H1 (cell line): Measurements from ENCODE around the gene AKR1C3. TPM values are rescaled to one million over a fixed set of nuclear protein-coding genes. Genes with fewer than 3 reads are reported as not detected.

Experiments used
- CTCF ChIA-PET: fragments of 300-600 bp; sonication (Branson Sonifier 250); formaldehyde crosslinking; loops from one replicate; lab custom pipeline; 2021; ENCODE audit not compliant: partially characterized antibody; lab: Charles Lee
- POLR2A ChIA-PET: fragments of 300-600 bp; sonication (Branson Sonifier 250); formaldehyde crosslinking; loops from one replicate; lab custom pipeline; 2021; ENCODE audit warnings: inconsistent platforms; ENCODE audit not compliant: partially characterized antibody; lab: Charles Lee
- DNase-seq, 2 experiments: peaks; one replicate each; pipeline versions ENCODE4 v3.0.0 to v3.0.0-alpha.2; 2010 to 2022; ENCODE audit warnings: low spot score in 2 of 2, low read depth in 1 of 2, mixed read lengths in 1 of 2
- FAIRE-seq: peaks from 2 replicates; lab custom pipeline; 2011; peaks lifted over from hg19 to GRCh38; lab: Jason Lieb, UNC
- H2AFZ ChIP-seq: 2 replicates; pipeline ENCODE4 v1.8.1; 2012; ENCODE audit warnings: low read length, inconsistent platforms
- H2AK5ac ChIP-seq: 2 replicates; pipeline ENCODE4 v1.6.1; 2013; ENCODE audit warnings: low read depth, low read length
- H2BK120ac ChIP-seq: replicated peaks from 2 replicates; pipeline ENCODE3; 2013; ENCODE audit warnings: low read depth, low read length, inconsistent platforms
- H2BK12ac ChIP-seq: 2 replicates; pipeline ENCODE4 v1.6.1; 2013; ENCODE audit warnings: low read depth, low read length
- H2BK15ac ChIP-seq: 2 replicates; pipeline ENCODE4 v1.6.1; 2013; ENCODE audit warnings: low read length
- H2BK20ac ChIP-seq: 2 replicates; pipeline ENCODE4 v1.6.1; 2013; ENCODE audit warnings: low read length
- H2BK5ac ChIP-seq: 2 replicates; pipeline ENCODE4 v1.6.1; 2013; ENCODE audit warnings: low read depth, low read length
- H3K14ac ChIP-seq: 2 replicates; pipeline ENCODE4 v1.6.1; 2013; ENCODE audit warnings: inconsistent platforms; ENCODE audit not compliant: insufficient read length
- H3K18ac ChIP-seq: 2 replicates; pipeline ENCODE4 v1.6.1; 2013; ENCODE audit warnings: low read length; ENCODE audit errors: extremely low read depth
- H3K23ac ChIP-seq: 2 replicates; pipeline ENCODE4 v1.6.1; 2013; ENCODE audit warnings: inconsistent platforms; ENCODE audit not compliant: insufficient read length
- H3K23me2 ChIP-seq: 2 replicates; pipeline ENCODE4 v1.6.1; 2013; ENCODE audit warnings: low read depth, low read length
- H3K27ac ChIP-seq: 2 replicates; pipeline ENCODE4 v1.6.1; 2011; ENCODE audit warnings: low read depth, low read length, inconsistent platforms
- H3K27me3 ChIP-seq, 4 experiments: replicated peaks in 1 of 4; 1 replicate in 1 of 4; 2 replicates in 3 of 4; pipeline versions ENCODE4 v1.6.1 to v1.8.1; 2011 to 2013; ENCODE audit warnings: low read length in 3 of 4, mild to moderate bottlenecking in 3 of 4, inconsistent platforms in 2 of 4, mixed read lengths in 2 of 4, moderate library complexity in 1 of 4; ENCODE audit not compliant: control insufficient read depth in 3 of 4, insufficient read depth in 3 of 4; ENCODE audit errors: extremely low read depth in 1 of 4
- H3K36me3 ChIP-seq, 4 experiments: 2 replicates each; pipeline versions ENCODE4 v1.6.1 to v1.8.1; 2011 to 2013; ENCODE audit warnings: mild to moderate bottlenecking in 4 of 4, low read length in 3 of 4, moderate library complexity in 2 of 4, control low read depth in 1 of 4, inconsistent platforms in 1 of 4; ENCODE audit not compliant: insufficient read depth in 4 of 4, control insufficient read depth in 2 of 4
- H3K4ac ChIP-seq: replicated peaks from 2 replicates; pipeline ENCODE3; 2013; ENCODE audit warnings: low read length, low read depth, mixed read lengths, inconsistent platforms; ENCODE audit not compliant: insufficient read length
- H3K4me1 ChIP-seq, 4 experiments: replicated peaks in 1 of 4; 1 replicate in 1 of 4; 2 replicates in 3 of 4; pipeline versions ENCODE4 v1.6.1 to v1.8.1; 2011 to 2013; ENCODE audit warnings: low read length in 3 of 4, inconsistent platforms in 2 of 4, mixed read lengths in 1 of 4; ENCODE audit not compliant: insufficient read depth in 4 of 4, control insufficient read depth in 3 of 4
- H3K4me2 ChIP-seq, 2 experiments: 2 replicates each; pipeline versions ENCODE4 v1.6.1 to v1.8.1; 2011 to 2013; ENCODE audit warnings: low read depth in 2 of 2, low read length in 2 of 2, control low read depth in 1 of 2, inconsistent platforms in 1 of 2, mild to moderate bottlenecking in 1 of 2; ENCODE audit not compliant: insufficient read depth in 1 of 2
- H3K4me3 ChIP-seq, 4 experiments: fragments of 200-600, 300-600 bp in 1 of 4; sonication (generic), shearing (Covaris generic), sonication (Bioruptor Twin) in 1 of 4; 2 replicates each; pipeline versions ENCODE4 v1.5.1 to v1.8.1; 2011 to 2016; ENCODE audit warnings: low read length in 4 of 4, low read depth in 3 of 4, control low read depth in 2 of 4, inconsistent platforms in 2 of 4, mild to moderate bottlenecking in 2 of 4, mixed read lengths in 1 of 4, moderate library complexity in 1 of 4; ENCODE audit not compliant: insufficient read depth in 2 of 4; ENCODE audit errors: extremely low read depth in 1 of 4
- H3K56ac ChIP-seq: replicated peaks from 2 replicates; pipeline ENCODE3; 2013; ENCODE audit warnings: low read depth, mild to moderate bottlenecking, mixed read lengths, low read length, inconsistent platforms; ENCODE audit not compliant: insufficient read length
- H3K79me1 ChIP-seq: 2 replicates; pipeline ENCODE4 v1.6.1; 2013; ENCODE audit warnings: low read depth, low read length, control low read depth
- H3K79me2 ChIP-seq, 2 experiments: 2 replicates each; pipeline versions ENCODE4 v1.6.1 to v1.8.1; 2012 to 2013; ENCODE audit warnings: low read length in 2 of 2, mild to moderate bottlenecking in 2 of 2, inconsistent platforms in 1 of 2; ENCODE audit not compliant: insufficient read depth in 2 of 2, control insufficient read depth in 1 of 2
- H3K9ac ChIP-seq, 4 experiments: replicated peaks in 1 of 4; 1 replicate in 1 of 4; 2 replicates in 3 of 4; pipeline versions ENCODE4 v1.6.1 to v1.8.1; 2011 to 2013; ENCODE audit warnings: low read depth in 3 of 4, low read length in 3 of 4, control low read depth in 2 of 4, mild to moderate bottlenecking in 2 of 4, moderate library complexity in 2 of 4, inconsistent platforms in 1 of 4; ENCODE audit errors: extremely low read depth in 1 of 4
- H3K9me3 ChIP-seq, 2 experiments: 2 replicates each; pipeline versions ENCODE4 v1.6.1 to v1.8.1; 2012 to 2013; ENCODE audit warnings: mild to moderate bottlenecking in 2 of 2, moderate library complexity in 2 of 2, control low read depth in 1 of 2, inconsistent platforms in 1 of 2, low read depth in 1 of 2, low read length in 1 of 2, mixed read lengths in 1 of 2; ENCODE audit not compliant: insufficient read depth in 2 of 2
- H4K20me1 ChIP-seq, 2 experiments: replicated peaks in 1 of 2; 2 replicates each; pipeline versions ENCODE3 to v1.8.1; 2011 to 2013; ENCODE audit warnings: inconsistent platforms in 2 of 2, low read length in 2 of 2, mild to moderate bottlenecking in 1 of 2; ENCODE audit not compliant: insufficient read depth in 2 of 2, control insufficient read depth in 1 of 2
- H4K5ac ChIP-seq: 2 replicates; pipeline ENCODE4 v1.6.1; 2013; ENCODE audit warnings: low read length, low read depth, mixed read lengths, inconsistent platforms; ENCODE audit not compliant: insufficient read length
- H4K8ac ChIP-seq: 2 replicates; pipeline ENCODE4 v1.8.0; 2013; ENCODE audit warnings: mild to moderate bottlenecking, moderate library complexity, low read length, inconsistent platforms; ENCODE audit not compliant: insufficient read depth; ENCODE audit errors: extremely low read depth
- H4K91ac ChIP-seq: replicated peaks from 2 replicates; pipeline ENCODE3; 2013; ENCODE audit warnings: low read length, mixed read lengths, inconsistent platforms; ENCODE audit not compliant: insufficient read length
- CBX5 ChIP-seq: fragments of 300-800, 300-1000 bp; sonication (generic); IDR thresholded peaks from 2 replicates; pipeline ENCODE4 v1.7.1; 2016; ENCODE audit warnings: antibody characterized with exemption, low read length, low read depth
- CREB1 ChIP-seq: IDR thresholded peaks from 2 replicates; pipeline ENCODE4 v1.6.1; 2012; ENCODE audit warnings: inconsistent platforms
- FOSL1 ChIP-seq: IDR thresholded peaks from 2 replicates; pipeline ENCODE4 v1.6.1; 2011; ENCODE audit warnings: mild to moderate bottlenecking, low read depth, low read length, moderate library complexity; ENCODE audit not compliant: insufficient read depth
- JUND ChIP-seq: IDR thresholded peaks from 2 replicates; pipeline ENCODE4 v1.6.1; 2011; ENCODE audit warnings: mild to moderate bottlenecking, improper control_type of control experiment, low read length
- POLR2AphosphoS5 ChIP-seq: IDR thresholded peaks from 2 replicates; pipeline ENCODE4 v1.6.1; 2011; ENCODE audit warnings: low read depth, low read length
- RXRA ChIP-seq: IDR thresholded peaks from 2 replicates; pipeline ENCODE4 v1.6.1; 2011; ENCODE audit warnings: low read depth, mild to moderate bottlenecking, low read length, moderate library complexity; ENCODE audit not compliant: insufficient read depth
- TBP ChIP-seq: IDR thresholded peaks from 2 replicates; pipeline ENCODE4 v1.6.1; 2011; ENCODE audit warnings: low read depth, low read length, improper control_type of control experiment
- WGBS, 2 experiments: shearing (Covaris generic) in 1 of 2; methylation state at CpG; one replicate each; pipeline versions ENCODE4 v1.1.6 to v1.1.7; 2013 to 2015; ENCODE audit warnings: low lambda C conversion rate in 2 of 2, mixed read lengths in 2 of 2, inconsistent platforms in 1 of 2, low coverage in 1 of 2, missing lambda C conversion rate in 1 of 2; ENCODE audit not compliant: insufficient replicate concordance in 2 of 2, insufficient coverage in 1 of 2, insufficient read length in 1 of 2; ENCODE audit errors: extremely low coverage in 1 of 2, missing lambda C conversion rate in 1 of 2; 5-methylcytosine and 5-hydroxymethylcytosine counted together
- polyA plus RNA-seq, 7 experiments: library from polyadenylated mRNA; depleted of rRNA in 3 of 7; stranded (reverse) in 5 of 7; unstranded in 2 of 7; fragments of >200 nt in 5 of 7; fragments of 200-250 nt in 2 of 7; gene quantifications; 1 replicate in 5 of 7; 2 replicates in 1 of 7; 4 replicates in 1 of 7; pipeline versions ENCODE4 v1.2.1 to v1.2.3, GENCODE V29; 2011 to 2013; ENCODE audit warnings: missing spikeins in 2 of 7, mixed read lengths in 2 of 7
- total RNA-seq: library from RNA; stranded (reverse); fragmentation: NEBNext Ultra II Directional; extraction: Animal tissue kit (Norgen Biotek cat#: 25700); gene quantifications from 2 replicates; pipeline ENCODE4 v1.2.1, GENCODE V29; 2021

The AKR1C3 gene
- total and polyA plus RNA-seq, 2 of the 8 experiments (the other 6 are each of a cell fraction or from before 2014, with no cell fraction given): 4.6 to 6.9 TPM

DNA sequence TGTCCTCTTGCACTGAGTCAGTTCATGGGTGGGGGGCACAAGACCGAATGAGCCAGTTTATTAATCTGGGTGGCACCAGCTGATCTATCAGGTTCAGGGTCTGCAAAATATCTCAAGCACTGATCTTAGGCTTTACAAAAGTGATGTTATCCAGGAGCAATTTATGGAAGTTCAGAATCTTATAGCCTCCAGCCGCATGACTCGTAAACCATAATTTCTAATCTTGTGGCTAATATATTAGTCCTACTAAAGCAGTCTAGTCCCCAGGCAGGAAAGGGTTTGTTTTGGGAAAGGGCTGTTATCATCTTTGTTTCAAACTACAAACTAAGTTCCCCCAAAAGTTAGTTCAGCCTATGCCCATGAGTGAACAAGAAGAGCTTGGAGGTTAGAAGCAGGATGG lies 56.9 kb downstream of the AKR1C3 start:
- no peak for FAIRE-seq
- ChIA-PET CTCF (no interaction called here), POLR2A (no interaction called here)
- Histone ChIP-seq H3K14ac (no peak overlapping the region), H3K4me3 (no peak overlapping the region), H2AK5ac (no peak overlapping the region), H3K4me1 (no peaks in the 10 kb centered on the region), H4K91ac (no peak overlapping the region), H3K27ac (no peak overlapping the region), H3K27me3 (no peaks in the 10 kb centered on the region), H3K9ac (no peak overlapping the region), H3K79me1 (no peaks in the 10 kb centered on the region), H2BK5ac (no peak overlapping the region), H2AFZ (no peak overlapping the region), H2BK120ac (no peak overlapping the region), H3K18ac (no peak overlapping the region), H3K79me2 (no peaks in the 10 kb centered on the region), H2BK20ac (no peak overlapping the region), H2BK15ac (no peak overlapping the region), H4K5ac (no peak overlapping the region), H3K4ac (no peak overlapping the region), H3K23me2 (no peaks in the 10 kb centered on the region), H3K9me3 (peaks cover 22 to 33% of the 10 kb centered on the region in 2 experiments; a peak in 3 of 4 replicates), H3K23ac (no peak overlapping the region), H3K4me2 (no peak overlapping the region), H3K56ac (no peak overlapping the region), H4K20me1 (no peaks in the 10 kb centered on the region), H2BK12ac (no peak overlapping the region), H4K8ac (no peak overlapping the region), H3K36me3 (no peaks in the 10 kb centered on the region)
- 95% methylated on average over 3 of the region's 3 CpGs; no CpG with 5 or more reads in 1 of the 2 experiments for WGBS, 2 experiments
- no peak for TF ChIP-seq FOSL1
- no peak for TF ChIP-seq POLR2AphosphoS5
- no peak for TF ChIP-seq CBX5
- no peak for TF ChIP-seq RXRA
- no peak for TF ChIP-seq TBP
- no peak for TF ChIP-seq JUND
- no peak for TF ChIP-seq CREB1
- no peak for DNase-seq
